ENCODE results near the gene TJP2.

TJP2 gene

GRCh38 chr9:69222970-69223369 is 48.9 kb downstream of the TJP2 start (continued):
- TF ChIP-seq HIC1 (tag by site-specific recombination; IDR thresholded peaks at IDR 0.05) (no peak), KLF8 (tag by site-specific recombination; IDR thresholded peaks at IDR 0.05) (no peak), GLIS2 (tag by site-specific recombination; IDR thresholded peaks at IDR 0.05) (no peak), BCL11B (tag by site-specific recombination; IDR thresholded peaks at IDR 0.05; ENCODE audit: low read depth) (no peak), HOXC10 (CRISPR knock-in tag; IDR thresholded peaks at IDR 0.05) (no peak), ZNF658 (tag by site-specific recombination; IDR thresholded peaks at IDR 0.05) (no peak), TCF7L2 (IDR thresholded peaks at IDR 0.05; ENCODE audit: borderline replicate concordance, low read depth, low read length) (no peak), MZF1 (tag by site-specific recombination; IDR thresholded peaks at IDR 0.05; ENCODE audit: borderline replicate concordance) (no peak)
- TF ChIP-seq, protein P1, sequence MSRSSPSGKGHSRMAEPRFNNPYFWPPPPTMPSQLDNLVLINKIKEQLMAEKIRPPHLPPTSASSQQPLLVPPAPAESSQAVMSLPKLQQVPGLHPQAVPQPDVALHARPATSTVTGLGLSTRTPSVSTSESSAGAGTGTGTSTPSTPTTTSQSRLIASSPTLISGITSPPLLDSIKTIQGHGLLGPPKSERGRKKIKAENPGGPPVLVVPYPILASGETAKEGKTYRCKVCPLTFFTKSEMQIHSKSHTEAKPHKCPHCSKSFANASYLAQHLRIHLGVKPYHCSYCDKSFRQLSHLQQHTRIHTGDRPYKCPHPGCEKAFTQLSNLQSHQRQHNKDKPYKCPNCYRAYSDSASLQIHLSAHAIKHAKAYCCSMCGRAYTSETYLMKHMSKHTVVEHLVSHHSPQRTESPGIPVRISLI (tag by site-specific recombination; IDR thresholded peaks at IDR 0.05) = no peak

DNA sequence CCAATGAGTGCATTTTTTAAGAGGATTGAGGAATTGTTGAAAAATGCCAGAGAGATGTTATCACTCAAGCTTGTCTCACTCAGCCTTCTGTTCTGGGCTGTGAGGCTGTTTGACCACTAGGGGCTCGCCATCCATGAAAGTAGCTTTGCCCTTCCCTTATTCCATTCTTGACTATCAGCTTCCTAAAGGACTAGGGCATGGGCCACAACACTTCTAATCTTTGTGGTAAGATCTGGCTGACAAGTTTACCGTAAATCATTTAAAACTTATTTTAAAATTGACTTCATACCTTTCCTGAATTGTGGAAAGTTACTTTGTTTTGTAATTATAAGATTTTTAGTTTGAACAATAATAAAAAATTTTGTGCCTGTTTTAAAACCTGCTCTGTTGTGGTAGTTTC is 49.5 kb downstream of the TJP2 start:
- Histone ChIP-seq H3K9me3 (ENCODE audit: control insufficient read depth, insufficient read depth, low read depth, low read length) (no peaks in the 10 kb centered on the region), H3K36me3 (ENCODE audit: control insufficient read depth in 2 of 2, insufficient read depth in 1 of 2, low read length in 2 of 2) (peaks cover 6 to 50% of the 10 kb centered on the region in 2 experiments), H3K4me3 (ENCODE audit: low read depth, low read length) (no peak overlapping the region), H3K27ac (ENCODE audit: extremely low read depth, low read depth, low read length) (no peak overlapping the region), H3K4me1 (ENCODE audit: control insufficient read depth, insufficient read depth, low read length) (no peaks in the 10 kb centered on the region)
- POLR2A ChIA-PET = no interaction called here
- CTCF ChIA-PET = interaction anchor here (0.6 to 2.9 kb wide), 30 partner anchors 8 to 387 kb away, joined by 3 to 20 read pairs (median 4); no protein-coding TSS in a partner anchor
- TF ChIP-seq, protein P2, sequence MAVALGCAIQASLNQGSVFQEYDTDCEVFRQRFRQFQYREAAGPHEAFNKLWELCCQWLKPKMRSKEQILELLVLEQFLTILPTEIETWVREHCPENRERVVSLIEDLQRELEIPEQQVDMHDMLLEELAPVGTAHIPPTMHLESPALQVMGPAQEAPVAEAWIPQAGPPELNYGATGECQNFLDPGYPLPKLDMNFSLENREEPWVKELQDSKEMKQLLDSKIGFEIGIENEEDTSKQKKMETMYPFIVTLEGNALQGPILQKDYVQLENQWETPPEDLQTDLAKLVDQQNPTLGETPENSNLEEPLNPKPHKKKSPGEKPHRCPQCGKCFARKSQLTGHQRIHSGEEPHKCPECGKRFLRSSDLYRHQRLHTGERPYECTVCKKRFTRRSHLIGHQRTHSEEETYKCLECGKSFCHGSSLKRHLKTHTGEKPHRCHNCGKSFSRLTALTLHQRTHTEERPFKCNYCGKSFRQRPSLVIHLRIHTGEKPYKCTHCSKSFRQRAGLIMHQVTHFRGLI (tag by site-specific recombination; IDR thresholded peaks at IDR 0.05) = no peak
- TF ChIP-seq ZNF175 (tag by site-specific recombination; IDR thresholded peaks at IDR 0.05) = no peak
- TF ChIP-seq ZSCAN30 (tag by site-specific recombination; IDR thresholded peaks at IDR 0.05) = no peak
- TF ChIP-seq REPIN1 (tag by site-specific recombination; IDR thresholded peaks at IDR 0.05; ENCODE audit: low read depth) = no peak
- TF ChIP-seq ZNF585B (tag by site-specific recombination; IDR thresholded peaks at IDR 0.05) = no peak
- no peak for TF ChIP-seq ZNF223 (tag by site-specific recombination; IDR thresholded peaks at IDR 0.05)
- no peak for TF ChIP-seq ZNF24 (tag by site-specific recombination; IDR thresholded peaks at IDR 0.05)
- no peak for TF ChIP-seq KLF1 (tag by site-specific recombination; IDR thresholded peaks at IDR 0.05)
- no peak for TF ChIP-seq KLF10 (tag by site-specific recombination; IDR thresholded peaks at IDR 0.05)
- TF ChIP-seq ZNF626 (tag by site-specific recombination; IDR thresholded peaks at IDR 0.05) = no peak
- TF ChIP-seq ZBTB21 (tag by site-specific recombination; IDR thresholded peaks at IDR 0.05) = no peak
- TF ChIP-seq KLF17 (tag by site-specific recombination; IDR thresholded peaks at IDR 0.05) = no peak
- no peak for TF ChIP-seq ZBTB49 (tag by site-specific recombination; IDR thresholded peaks at IDR 0.05; ENCODE audit: low read depth)
- TF ChIP-seq ZNF658 (tag by site-specific recombination; IDR thresholded peaks at IDR 0.05) = no peak
- no peak for TF ChIP-seq HOXA7 (CRISPR knock-in tag; IDR thresholded peaks at IDR 0.05; ENCODE audit: borderline replicate concordance)
- no peak for TF ChIP-seq ZNF140 (tag by site-specific recombination; IDR thresholded peaks at IDR 0.05)
- no peak for TF ChIP-seq ZNF10 (tag by site-specific recombination; IDR thresholded peaks at IDR 0.05)
- no peak for TF ChIP-seq ZIC2 (tag by site-specific recombination; IDR thresholded peaks at IDR 0.05)
- no peak for TF ChIP-seq BCL6B (tag by site-specific recombination; IDR thresholded peaks at IDR 0.05)
- TF ChIP-seq ZNF621 (tag by site-specific recombination; IDR thresholded peaks at IDR 0.05) = no peak
